Left lung (tissue), 10 donors: ENCODE data around the gene TFF2. TPM values are rescaled to one million over a fixed set of nuclear protein-coding genes. Genes with fewer than 3 reads are reported as not detected.
A peak's percentile ranks its signal among the peaks of the same experiment; 100 is the strongest.

ENCODE experiments used
- ATAC-seq: fragments of 200-7000 bp; cut with Tn5 transposase; one replicate; pipeline ENCODE4 v1.9.1; 2020; ENCODE audit warnings: moderate library complexity
- DNase-seq, 4 donors: peaks; one replicate each; pipeline ENCODE4 v3.0.0-alpha.2; 2013 to 2020
- H3K27ac ChIP-seq, 2 donors: fragments of 200-600 bp; sonication (generic) in 1 of 2; one replicate each; pipeline versions ENCODE4 v1.5.0 to v1.8.0; 2020 to 2021
- H3K27me3 ChIP-seq, 2 donors: fragments of 200-600 bp; sonication (generic) in 1 of 2; one replicate each; pipeline versions ENCODE4 v1.5.0 to v1.8.0; 2020 to 2021
- H3K36me3 ChIP-seq, 2 donors: fragments of 200-600 bp; sonication (generic) in 1 of 2; one replicate each; pipeline versions ENCODE4 v1.5.0 to v1.8.0; 2020 to 2021
- H3K4me1 ChIP-seq, 2 donors: fragments of 200-600 bp; one replicate each; pipeline ENCODE4 v1.8.0; 2021
- H3K4me3 ChIP-seq, 2 donors: fragments of 200-600 bp; sonication (generic) in 1 of 2; one replicate each; pipeline versions ENCODE4 v1.5.0 to v1.8.0; 2020 to 2021; ENCODE audit warnings: mild to moderate bottlenecking in 1 of 2
- H3K9me3 ChIP-seq, 2 donors: fragments of 200-600 bp; sonication (generic) in 1 of 2; one replicate each; pipeline versions ENCODE4 v1.5.0 to v1.8.0; 2020 to 2021
- CTCF ChIP-seq, 2 donors: fragments of 200-600 bp; sonication (generic) in 1 of 2; IDR thresholded peaks; one replicate each; pipeline versions ENCODE4 v1.5.0 to v1.8.0; 2021; ENCODE audit warnings: antibody characterized with exemption in 2 of 2
- intact Hi-C, 2 donors: fragments of 100-400 bp; cut with DNase I; formaldehyde crosslinking; loops; one replicate each; pipeline versions ENCODE4 v1.11.2 to v1.14.2; 2022
- polyA plus RNA-seq, 6 donors: library from polyadenylated mRNA; unstranded; fragments of 120-200 nt; gene quantifications; one replicate each; pipeline ENCODE4 v1.2.1, GENCODE V29; 2013; ENCODE audit not compliant: insufficient read length in 6 of 6
- total RNA-seq, 2 donors: library from RNA; stranded (reverse); fragmentation: NEBNext Ultra II Directional; extraction: Animal tissue kit (Norgen Biotek cat#: 25700); gene quantifications; one replicate each; pipeline ENCODE4 v1.2.1, GENCODE V29; 2021
- donor health status: DM: no; HTN: yes; CAD: no.
- donor health status: DM: no; HTN: no; CAD: no.

Gene TFF2
- total and polyA plus RNA-seq, 8 donors = not detected

DNA sequence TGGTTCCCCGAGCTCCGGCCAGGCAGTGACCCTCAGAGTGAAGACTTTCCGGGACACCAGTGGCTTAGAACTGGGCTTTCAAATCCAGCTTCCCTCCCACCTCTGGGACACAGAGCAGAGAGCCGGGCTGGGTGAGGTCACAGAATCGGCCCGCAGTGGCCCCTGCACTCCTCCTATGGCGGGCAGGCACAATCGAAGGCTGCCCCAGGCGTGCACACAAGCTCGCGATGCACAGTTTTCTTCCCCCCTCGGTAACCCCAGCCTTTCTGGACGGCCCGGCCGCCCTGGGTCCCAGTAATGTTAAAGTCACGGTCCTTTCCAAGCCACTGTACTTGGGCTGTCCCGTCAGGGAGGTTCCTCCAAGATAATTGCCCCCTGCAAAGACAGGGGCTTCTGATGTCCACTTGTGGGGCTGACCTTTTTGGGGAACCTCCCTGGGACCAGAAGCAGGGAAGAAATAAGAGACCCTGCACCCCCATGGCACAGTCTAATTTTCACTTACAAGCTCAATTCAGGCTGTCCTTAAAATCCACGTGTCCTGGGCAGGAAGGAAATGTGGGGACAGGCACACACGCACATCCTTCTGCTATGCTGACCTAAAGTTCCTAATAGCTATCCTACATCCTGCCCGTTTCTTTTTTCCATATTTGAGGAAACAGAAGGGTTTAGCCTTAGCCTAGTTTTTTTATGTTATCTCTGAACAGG lies 49.3 kb downstream of the TFF2 start:
- Histone ChIP-seq H3K27me3 (peaks cover 0 to 3% of the 10 kb centered on the region in 2 donors), H3K9me3 (no peaks in the 10 kb centered on the region), H3K27ac (peak overlapping the region; percentile 28 to 35), H3K4me3 (no peak overlapping the region), H3K36me3 (peaks cover 0 to 12% of the 10 kb centered on the region in 2 donors), H3K4me1 (peaks cover 0 to 15% of the 10 kb centered on the region in 2 donors)
- DNase-seq (peak in 2 of 4 donors; percentile 28 to 43), ATAC-seq (peak; percentile 37)
- no peak for TF ChIP-seq CTCF (IDR thresholded peaks at IDR 0.05)
- intact Hi-C loops = no loop called here

DNA sequence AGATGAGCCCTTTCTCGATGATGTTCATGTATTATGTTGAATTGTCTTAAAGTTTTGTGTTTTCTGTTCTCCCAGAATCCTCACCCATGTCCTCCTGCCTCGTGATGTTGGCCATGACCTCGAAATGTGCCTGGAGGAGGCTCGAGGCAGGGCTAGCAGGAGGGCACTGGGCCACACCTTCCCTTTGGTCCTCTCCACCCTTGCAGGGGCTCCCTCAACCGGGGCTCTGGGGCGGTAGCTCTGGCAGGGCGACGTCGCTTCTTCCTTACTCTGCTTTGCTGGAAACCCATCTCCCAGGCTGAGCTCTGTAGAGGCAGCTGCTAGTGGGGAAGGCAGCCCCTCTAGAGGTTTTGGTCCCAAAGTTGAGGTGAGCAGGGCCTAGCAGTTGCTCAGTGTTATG lies 49.8 kb downstream of the TFF2 start:
- no peak overlapping the region for H3K4me3 ChIP-seq
- H3K4me1 ChIP-seq = peaks cover 0 to 15% of the 10 kb centered on the region in 2 donors
- peaks cover 0 to 17% of the 10 kb centered on the region in 2 donors for H3K36me3 ChIP-seq
- H3K9me3 ChIP-seq = no peaks in the 10 kb centered on the region
- peak overlapping the region in 1 of 2 donors; percentile 35 for H3K27ac ChIP-seq
- intact Hi-C loops = no loop called here
- TF ChIP-seq CTCF (IDR thresholded peaks at IDR 0.05) = no peak
- DNase-seq (peak in 1 of 4 donors; percentile 47), ATAC-seq (no peak)
- no peaks in the 10 kb centered on the region for H3K27me3 ChIP-seq

GRCh38 chr21:42300045-42300583 lies 50.7 kb downstream of the TFF2 start:
- Histone ChIP-seq H3K4me1 (peaks cover 0 to 15% of the 10 kb centered on the region in 2 donors), H3K4me3 (no peak overlapping the region), H3K27me3 (no peaks in the 10 kb centered on the region), H3K36me3 (peaks cover 0 to 26% of the 10 kb centered on the region in 2 donors), H3K27ac (no peak overlapping the region), H3K9me3 (no peaks in the 10 kb centered on the region)
- peak; percentile 39 for ATAC-seq
- no peak for DNase-seq
- no peak for TF ChIP-seq CTCF (IDR thresholded peaks at IDR 0.05)
- intact Hi-C loops = no loop called here

- intact Hi-C loops = no loop called here
- ATAC-seq (peak; percentile 56), DNase-seq (peak in 1 of 4 donors; percentile 59)
- Histone ChIP-seq H3K9me3 (no peaks in the 10 kb centered on the region), H3K4me3 (no peak overlapping the region), H3K27ac (no peak overlapping the region), H3K27me3 (no peaks in the 10 kb centered on the region), H3K4me1 (peaks cover 0 to 15% of the 10 kb centered on the region in 2 donors), H3K36me3 (peaks cover 0 to 32% of the 10 kb centered on the region in 2 donors)
- no peak for TF ChIP-seq CTCF (IDR thresholded peaks at IDR 0.05)
Observed at GRCh38 chr21:42299324-42300044, 51.3 kb downstream of the TFF2 start.

DNA sequence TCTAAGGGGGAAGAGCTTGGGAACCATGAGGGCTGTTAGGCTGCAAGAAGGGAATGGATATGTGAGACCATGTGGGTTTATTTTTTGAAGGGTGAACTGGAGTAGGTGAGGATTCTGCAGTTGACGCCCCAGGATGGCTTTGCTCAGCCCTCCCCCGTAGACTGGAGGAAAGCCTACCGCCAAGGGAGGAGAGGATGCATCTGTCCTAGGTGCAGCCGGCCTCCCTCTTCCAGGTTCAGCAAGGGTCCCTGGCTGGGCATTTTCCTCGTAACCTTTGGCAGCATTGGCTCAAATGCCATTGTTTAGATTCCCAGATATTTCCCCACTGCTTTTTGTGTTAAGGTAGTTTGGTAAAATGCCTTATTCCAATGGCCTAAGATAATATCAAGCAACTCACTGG lies 52.1 kb downstream of the TFF2 start:
- DNase-seq = no peak
- H3K27me3 ChIP-seq = no peaks in the 10 kb centered on the region
- H3K4me1 ChIP-seq = peaks cover 0 to 15% of the 10 kb centered on the region in 2 donors
- intact Hi-C loops = no loop called here
- ATAC-seq = no peak
- no peak overlapping the region for H3K27ac ChIP-seq
- H3K9me3 ChIP-seq = no peaks in the 10 kb centered on the region
- no peak for TF ChIP-seq CTCF (IDR thresholded peaks at IDR 0.05)
- H3K36me3 ChIP-seq = peaks cover 0 to 38% of the 10 kb centered on the region in 2 donors
- no peak overlapping the region for H3K4me3 ChIP-seq
